ENCODE data around the gene SMIM11. TPM values are rescaled to one million over a fixed set of nuclear protein-coding genes. Genes with fewer than 3 reads are reported as not detected.

Gene SMIM11
- total RNA-seq, 1 donor from 2014 or later: 2.0 TPM

Other genes with a start within 250 kb of the SMIM11 start
- not detected for gene KCNE2, start 11.5 kb upstream of the SMIM11 start, total RNA-seq (ENCODE audit: unreplicated experiment)
- not detected for gene SMIM34, start 48.4 kb downstream of the SMIM11 start, total RNA-seq (ENCODE audit: unreplicated experiment)
- gene KCNE1, start 136.7 kb downstream of the SMIM11 start, total RNA-seq (ENCODE audit: unreplicated experiment): 0.26 TPM
- 9.1 TPM for gene RCAN1, start 239.6 kb downstream of the SMIM11 start, total RNA-seq (ENCODE audit: unreplicated experiment)

Data from endothelial cell (in vitro differentiated cells).